PC-9 (cell line): ENCODE data around the gene TXNDC5. TPM values are rescaled to one million over a fixed set of nuclear protein-coding genes. Genes with fewer than 3 reads are reported as not detected.

Experiments
- BruUV-seq: library from RNA; stranded (reverse); fragments of 400-500 nt; replicated peaks from 2 replicates; lab custom pipeline; 2021; lab: Mats Ljungman, UMichigan
- CTCF ChIA-PET: fragments of 300-600 bp; sonication (Branson Sonifier 250); formaldehyde crosslinking; loops from one replicate; lab custom pipeline; 2022; ENCODE audit warnings: antibody characterized with exemption; lab: Charles Lee
- POLR2A ChIA-PET: fragments of 300-600 bp; sonication (Branson Sonifier 250); formaldehyde crosslinking; loops from one replicate; lab custom pipeline; 2022; ENCODE audit warnings: antibody characterized with exemption; ENCODE audit not compliant: unreplicated experiment; lab: Charles Lee
- DNase-seq, 2 experiments: peaks; one replicate each; pipeline versions ENCODE4 v3.0.0 to v3.0.0-alpha.2; 2015 to 2022; ENCODE audit warnings: mixed read lengths in 1 of 2
- H2AFZ ChIP-seq: fragments of 200-600 bp; sonication (generic); 2 replicates; pipeline ENCODE4 v1.8.1; 2017; ENCODE audit warnings: antibody characterized with exemption
- H3F3A ChIP-seq: fragments of 200-600 bp; sonication (generic); 2 replicates; pipeline ENCODE4 v1.8.1; 2017; ENCODE audit warnings: antibody characterized with exemption, mild to moderate bottlenecking, low read depth; ENCODE audit not compliant: insufficient read depth
- H3K27ac ChIP-seq: fragments of 200-600 bp; sonication (generic); 2 replicates; pipeline ENCODE4 v1.6.1; 2016; ENCODE audit warnings: mixed run types
- H3K27me3 ChIP-seq: fragments of 200-600 bp; sonication (generic); 2 replicates; pipeline ENCODE4 v1.6.1; 2016; ENCODE audit warnings: low read depth, mixed run types; ENCODE audit not compliant: insufficient read depth
- H3K36me3 ChIP-seq: fragments of 200-600 bp; sonication (generic); 2 replicates; pipeline ENCODE4 v1.6.1; 2016; ENCODE audit warnings: low read depth, mixed run types
- H3K4me1 ChIP-seq: fragments of 200-600 bp; sonication (generic); replicated peaks from 2 replicates; pipeline ENCODE4 v1.6.1; 2016; ENCODE audit warnings: mixed run types; ENCODE audit not compliant: insufficient read depth
- H3K4me2 ChIP-seq: fragments of 200-600 bp; sonication (generic); 2 replicates; pipeline ENCODE4 v1.6.1; 2017; ENCODE audit warnings: mixed run types
- H3K4me3 ChIP-seq: fragments of 200-600 bp; sonication (generic); 2 replicates; pipeline ENCODE4 v1.6.1; 2016; ENCODE audit warnings: mixed run types
- H3K79me2 ChIP-seq: fragments of 200-600 bp; sonication (generic); 2 replicates; pipeline ENCODE4 v1.6.1; 2017; ENCODE audit warnings: low read depth, mixed run types
- H3K9me2 ChIP-seq: fragments of 200-600 bp; sonication (generic); 2 replicates; pipeline ENCODE4 v1.8.1; 2017; ENCODE audit warnings: mild to moderate bottlenecking; ENCODE audit not compliant: insufficient read depth
- H3K9me3 ChIP-seq: fragments of 200-600 bp; sonication (generic); 2 replicates; pipeline ENCODE4 v1.8.1; 2016; ENCODE audit warnings: low read depth; ENCODE audit not compliant: insufficient read depth
- H4K20me1 ChIP-seq: fragments of 200-600 bp; sonication (generic); 2 replicates; pipeline ENCODE4 v1.8.1; 2017; ENCODE audit not compliant: insufficient read depth
- CTCF ChIP-seq: fragments of 200-600 bp; sonication (generic); conservative IDR thresholded peaks from 2 replicates; pipeline ENCODE4 v1.6.1; 2017; ENCODE audit warnings: mixed run types, antibody characterized with exemption, mild to moderate bottlenecking, moderate library complexity
- EZH2 ChIP-seq: fragments of 200-600 bp; sonication (generic); IDR thresholded peaks from 2 replicates; pipeline ENCODE4 v1.8.0; 2017; ENCODE audit warnings: antibody characterized with exemption, low read depth
- intact Hi-C: fragments of 100-400 bp; cut with micrococcal nuclease; formaldehyde crosslinking; loops from one replicate; pipeline ENCODE4 v1.10.0; 2022; ENCODE audit not compliant: unreplicated experiment
- total RNA-seq: library from RNA; stranded (reverse); gene quantifications from 2 replicates; pipeline ENCODE4 v1.2.3, GENCODE V29; 2021

The TXNDC5 gene
- total RNA-seq, 1 experiment from 2014 or later, result 74.8 TPM

- H3K27ac ChIP-seq, result no peak overlapping the region
- intact Hi-C loops, result no loop called here
- ChIA-PET POLR2A (no interaction called here), CTCF (no interaction called here)
- TF ChIP-seq CTCF (no peak), EZH2 (no peak)
- H3K36me3 ChIP-seq, result peaks cover 13% of the 10 kb centered on the region
- no peaks in the 10 kb centered on the region for H3K27me3 ChIP-seq
- H3K4me3 ChIP-seq, result no peak overlapping the region
- H3K9me3 ChIP-seq, result no peaks in the 10 kb centered on the region
- H2AFZ ChIP-seq, result no peak overlapping the region
- no peak overlapping the region for H3K4me2 ChIP-seq
- DNase-seq, result no peak
- no TSS peak for BruUV-seq
- no peaks in the 10 kb centered on the region for H3F3A ChIP-seq
- H4K20me1 ChIP-seq, result no peaks in the 10 kb centered on the region
- no peaks in the 10 kb centered on the region for H3K79me2 ChIP-seq
- no peaks in the 10 kb centered on the region for H3K4me1 ChIP-seq
- H3K9me2 ChIP-seq, result no peaks in the 10 kb centered on the region
Measured at GRCh38 chr6:7891078-7891872, 19.3 kb downstream of the TXNDC5 start.

- H3K27me3 ChIP-seq, result no peaks in the 10 kb centered on the region
- H3K4me1 ChIP-seq, result no peaks in the 10 kb centered on the region
- H3K27ac ChIP-seq, result no peak overlapping the region
- no peaks in the 10 kb centered on the region for H3F3A ChIP-seq
- no peak for TF ChIP-seq CTCF
- TF ChIP-seq EZH2, result no peak
- DNase-seq, result no peak
- BruUV-seq, result no TSS peak
- H4K20me1 ChIP-seq, result no peaks in the 10 kb centered on the region
- H3K4me2 ChIP-seq, result no peak overlapping the region
- H3K9me3 ChIP-seq, result no peaks in the 10 kb centered on the region
- CTCF ChIA-PET, result no interaction called here
- intact Hi-C loops, result no loop called here
- H3K4me3 ChIP-seq, result no peak overlapping the region
- POLR2A ChIA-PET, result no interaction called here
- H3K9me2 ChIP-seq, result no peaks in the 10 kb centered on the region
- H3K79me2 ChIP-seq, result no peaks in the 10 kb centered on the region
- peaks cover 13% of the 10 kb centered on the region for H3K36me3 ChIP-seq
- no peak overlapping the region for H2AFZ ChIP-seq
Measured at GRCh38 chr6:7888587-7889357, 21.8 kb downstream of the TXNDC5 start.

GRCh38 chr6:7887278-7887991 is 23.2 kb downstream of the TXNDC5 start:
- Histone ChIP-seq H3K36me3 (peaks cover 13% of the 10 kb centered on the region), H2AFZ (no peak overlapping the region), H3K27me3 (no peaks in the 10 kb centered on the region), H3K79me2 (no peaks in the 10 kb centered on the region), H3K27ac (no peak overlapping the region), H3K9me2 (no peaks in the 10 kb centered on the region), H3F3A (no peaks in the 10 kb centered on the region), H3K4me1 (no peaks in the 10 kb centered on the region), H3K4me2 (no peak overlapping the region), H3K9me3 (no peaks in the 10 kb centered on the region), H4K20me1 (no peaks in the 10 kb centered on the region), H3K4me3 (no peak overlapping the region)
- ChIA-PET CTCF (no interaction called here), POLR2A (no interaction called here)
- no peak for TF ChIP-seq EZH2
- TF ChIP-seq CTCF, result no peak
- no TSS peak for BruUV-seq
- intact Hi-C loops, result no loop called here
- DNase-seq, result no peak
